ENCODE measurements around the gene MDM4.
"Not testable (repeated sequence)": the region's sequence is repeated elsewhere in the genome, so short reads cannot be mapped to it uniquely, and the experiment has no call there.

The MDM4 gene

GRCh38 chr1:204516180-204516879 is at the start of gene MDM4:
TSS of gene MDM4 (plus strand) at chr1:204516406. CDS start at chr1:204525519, 9,113 bp downstream.
- DNase-seq = peak; percentile 98

GRCh38 chr1:204466416-204467405 is 49.5 kb upstream of the MDM4 start:
- no peak for DNase-seq

GRCh38 chr1:204468206-204468605 is 48.0 kb upstream of the MDM4 start:
- no peak for DNase-seq

- no peak for DNase-seq
Measured at GRCh38 chr1:204468766-204469302, 47.4 kb upstream of the MDM4 start.

GRCh38 chr1:204469304-204469703 is 46.9 kb upstream of the MDM4 start:
- no peak for DNase-seq

- no peak for DNase-seq
Measured at GRCh38 chr1:204471687-204472086, 44.5 kb upstream of the MDM4 start.

- DNase-seq = no peak
Measured at GRCh38 chr1:204472660-204473059, 43.5 kb upstream of the MDM4 start.

GRCh38 chr1:204473400-204473965 is 42.7 kb upstream of the MDM4 start:
- no peak for DNase-seq

GRCh38 chr1:204475656-204476432 is 40.4 kb upstream of the MDM4 start:
- DNase-seq = peak; percentile 30

GRCh38 chr1:204476563-204476962 is 39.6 kb upstream of the MDM4 start:
- no peak for DNase-seq

GRCh38 chr1:204477036-204477740 is 39.0 kb upstream of the MDM4 start:
- no peak for DNase-seq

GRCh38 chr1:204478172-204478899 is 37.9 kb upstream of the MDM4 start:
- DNase-seq = no peak

GRCh38 chr1:204478921-204479320 is 37.3 kb upstream of the MDM4 start:
- DNase-seq = no peak

GRCh38 chr1:204479387-204480136 is 36.6 kb upstream of the MDM4 start:
- no peak for DNase-seq

- DNase-seq = no peak
Measured at GRCh38 chr1:204480515-204480914, 35.7 kb upstream of the MDM4 start.

GRCh38 chr1:204483791-204484190 is 32.4 kb upstream of the MDM4 start:
- no peak for DNase-seq

- DNase-seq = not testable (repeated sequence)
Measured at GRCh38 chr1:204486513-204487255, 29.5 kb upstream of the MDM4 start.

GRCh38 chr1:204487256-204487615 is 29.0 kb upstream of the MDM4 start:
- DNase-seq = peak; percentile 42

GRCh38 chr1:204491655-204492054 is 24.6 kb upstream of the MDM4 start:
- DNase-seq = no peak

Data from fibroblast of skin of right quadriceps (primary cell).